OCI-LY3 (cell line): ENCODE results near the gene CPLANE1.

Experiments
- EZH2phosphoT487 ChIP-seq: fragments of 200-600 bp; shearing (Covaris generic); IDR thresholded peaks from 2 replicates; pipeline ENCODE4 v1.6.1; 2018; ENCODE audit warnings: antibody characterized with exemption, mixed run types, low read depth
- TF ChIP-seq, protein P1 (sequence below): fragments of 200-600, 300-600 bp; sonication (generic); IDR thresholded peaks from 2 replicates; pipeline ENCODE4 v1.5.1; 2014; ENCODE audit warnings: antibody characterized with exemption, low read length, low read depth

DNA sequence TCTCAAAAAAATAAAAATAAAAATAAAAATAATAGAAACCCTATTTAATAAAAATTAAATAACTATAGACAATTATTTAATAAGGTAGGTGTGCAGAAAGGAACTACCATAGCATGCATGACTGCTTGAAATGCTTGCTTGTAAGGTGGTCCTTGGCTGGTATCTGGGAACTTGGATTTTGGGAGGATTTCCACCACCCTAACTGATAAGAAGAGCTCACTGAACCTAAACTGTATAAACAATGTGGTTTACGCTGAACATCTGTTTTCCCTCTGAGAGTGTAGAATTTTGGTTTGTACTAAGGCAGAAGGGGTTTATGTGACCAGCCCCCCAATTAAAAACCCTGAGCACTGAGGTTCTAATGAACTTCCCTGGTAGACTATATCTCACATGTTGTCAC is 31.2 kb downstream of the CPLANE1 start:
- TF ChIP-seq, protein P1, sequence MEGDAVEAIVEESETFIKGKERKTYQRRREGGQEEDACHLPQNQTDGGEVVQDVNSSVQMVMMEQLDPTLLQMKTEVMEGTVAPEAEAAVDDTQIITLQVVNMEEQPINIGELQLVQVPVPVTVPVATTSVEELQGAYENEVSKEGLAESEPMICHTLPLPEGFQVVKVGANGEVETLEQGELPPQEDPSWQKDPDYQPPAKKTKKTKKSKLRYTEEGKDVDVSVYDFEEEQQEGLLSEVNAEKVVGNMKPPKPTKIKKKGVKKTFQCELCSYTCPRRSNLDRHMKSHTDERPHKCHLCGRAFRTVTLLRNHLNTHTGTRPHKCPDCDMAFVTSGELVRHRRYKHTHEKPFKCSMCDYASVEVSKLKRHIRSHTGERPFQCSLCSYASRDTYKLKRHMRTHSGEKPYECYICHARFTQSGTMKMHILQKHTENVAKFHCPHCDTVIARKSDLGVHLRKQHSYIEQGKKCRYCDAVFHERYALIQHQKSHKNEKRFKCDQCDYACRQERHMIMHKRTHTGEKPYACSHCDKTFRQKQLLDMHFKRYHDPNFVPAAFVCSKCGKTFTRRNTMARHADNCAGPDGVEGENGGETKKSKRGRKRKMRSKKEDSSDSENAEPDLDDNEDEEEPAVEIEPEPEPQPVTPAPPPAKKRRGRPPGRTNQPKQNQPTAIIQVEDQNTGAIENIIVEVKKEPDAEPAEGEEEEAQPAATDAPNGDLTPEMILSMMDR = no peak
- no peak for TF ChIP-seq EZH2phosphoT487
